HepG2 (cell line): ENCODE results near the gene DPF1. TPM values are rescaled to one million over a fixed set of nuclear protein-coding genes. Genes with fewer than 3 reads are reported as not detected.

Experiments
- ATAC-seq: fragments of 200-7000 bp; cut with Tn5 transposase; 3 replicates; pipeline ENCODE4 v1.9.1; 2020; ENCODE audit warnings: mild to moderate bottlenecking, moderate library complexity
- BruUV-seq: library from RNA; stranded (reverse); fragments of 400-500 nt; replicated peaks from 2 replicates; lab custom pipeline; 2021; lab: Mats Ljungman, UMichigan
- CTCF ChIA-PET: fragments of 300-600 bp; formaldehyde crosslinking; extraction: SDS; loops from one replicate; lab custom pipeline; 2021; ENCODE audit warnings: low total read pairs, inconsistent platforms, low intra/inter-chr PET ratio; lab: Yijun Ruan, JAX
- POLR2A ChIA-PET: fragments of 350-600 bp; sonication (Branson Sonifier 250); formaldehyde crosslinking; loops from one replicate; lab custom pipeline; 2020; ENCODE audit warnings: antibody characterized with exemption, inconsistent platforms; lab: Yijun Ruan, JAX
- DNase-seq: peaks from one replicate; pipeline ENCODE4 v3.0.0-alpha.2; 2015; ENCODE audit warnings: low spot score
- FAIRE-seq: peaks from 3 replicates; lab custom pipeline; 2011; peaks lifted over from hg19 to GRCh38; lab: Jason Lieb, UNC
- H2AFZ ChIP-seq: one replicate; pipeline ENCODE4 v1.6.1; 2011; ENCODE audit warnings: low read length, inconsistent platforms
- H3K27ac ChIP-seq: fragments of 300-600 bp; 3 replicates; pipeline ENCODE4 v1.8.0; 2011; ENCODE audit warnings: mixed run types, mild to moderate bottlenecking, mixed read lengths, low read length, inconsistent platforms; ENCODE audit not compliant: insufficient read depth; ENCODE audit errors: extremely low read length
- H3K27me3 ChIP-seq, 2 experiments: fragments of 200-600 bp in 1 of 2; 2 replicates in 1 of 2; 3 replicates in 1 of 2; pipeline versions ENCODE4 v1.6.0 to v1.8.0; 2011; ENCODE audit warnings: low read length in 2 of 2, mild to moderate bottlenecking in 2 of 2, moderate library complexity in 2 of 2, inconsistent platforms in 1 of 2; ENCODE audit not compliant: insufficient read depth in 2 of 2, control insufficient read depth in 1 of 2
- H3K36me3 ChIP-seq, 2 experiments: fragments of 200-600 bp in 1 of 2; replicated peaks in 1 of 2; 2 replicates in 1 of 2; 3 replicates in 1 of 2; pipeline versions ENCODE4 v1.5.1 to v1.8.0; 2011; ENCODE audit warnings: low read length in 2 of 2, inconsistent platforms in 1 of 2; ENCODE audit not compliant: insufficient read depth in 2 of 2, control insufficient read depth in 1 of 2
- H3K4me1 ChIP-seq: 2 replicates; pipeline ENCODE4 v1.5.1; 2012; ENCODE audit warnings: low read length, inconsistent platforms; ENCODE audit not compliant: insufficient read depth
- H3K4me2 ChIP-seq: 2 replicates; pipeline ENCODE4 v1.6.0; 2011; ENCODE audit warnings: low read depth, low read length, inconsistent platforms
- H3K4me3 ChIP-seq, 3 experiments: fragments of 200-600 bp in 1 of 3; sonication (generic), shearing (Covaris generic) in 1 of 3; replicated peaks in 1 of 3; 2 replicates each; pipeline ENCODE4 v1.5.1; 2011 to 2016; ENCODE audit warnings: low read length in 3 of 3, inconsistent platforms in 2 of 3, low read depth in 2 of 3, mild to moderate bottlenecking in 2 of 3, control low read depth in 1 of 3, mixed read lengths in 1 of 3; ENCODE audit not compliant: insufficient read depth in 1 of 3
- H3K79me2 ChIP-seq: one replicate; pipeline ENCODE4 v1.6.1; 2011; ENCODE audit warnings: low read length, inconsistent platforms; ENCODE audit not compliant: insufficient read depth
- H3K9ac ChIP-seq: 2 replicates; pipeline ENCODE4 v1.6.0; 2011; ENCODE audit warnings: mild to moderate bottlenecking, low read depth, low read length, inconsistent platforms; ENCODE audit not compliant: insufficient read depth
- H3K9me3 ChIP-seq: 2 replicates; pipeline ENCODE4 v1.5.1; 2012; ENCODE audit warnings: mild to moderate bottlenecking, low read length
- H4K20me1 ChIP-seq: 2 replicates; pipeline ENCODE4 v1.6.0; 2011; ENCODE audit warnings: inconsistent platforms, mild to moderate bottlenecking, low read length, moderate library complexity; ENCODE audit not compliant: insufficient read depth
- HNF4G ChIP-seq, 2 experiments: sonication (generic) in 1 of 2; formaldehyde crosslinking in 1 of 2; IDR thresholded peaks; 2 replicates each; pipeline versions ENCODE4 v1.4.0 to v1.6.1; 2011 to 2020; ENCODE audit warnings: borderline replicate concordance in 2 of 2, low read depth in 2 of 2, mild to moderate bottlenecking in 2 of 2, low read length in 1 of 2, missing genetic modification reagents in 1 of 2, moderate library complexity in 1 of 2
- KDM6A ChIP-seq: IDR thresholded peaks from 2 replicates; pipeline ENCODE4 v1.6.1; 2016; ENCODE audit warnings: low read depth
- KLF12 ChIP-seq: sonication (generic); formaldehyde crosslinking; IDR thresholded peaks from 2 replicates; pipeline ENCODE4 v1.4.0; 2020; ENCODE audit warnings: missing genetic modification reagents, borderline replicate concordance
- RBFOX2 ChIP-seq: fragments of 200-400 bp; formaldehyde crosslinking; IDR thresholded peaks from 2 replicates; pipeline ENCODE4 v1.6.1; 2017; ENCODE audit warnings: low read depth, mild to moderate bottlenecking, low read length
- ZEB1 ChIP-seq: IDR thresholded peaks from 2 replicates; pipeline ENCODE4 v1.6.1; 2012; ENCODE audit warnings: mild to moderate bottlenecking, low read depth, inconsistent platforms; ENCODE audit not compliant: insufficient replicate concordance
- ZNF44 ChIP-seq: sonication (generic); formaldehyde crosslinking; IDR thresholded peaks from 2 replicates; pipeline ENCODE4 v1.5.1; 2020; ENCODE audit warnings: mild to moderate bottlenecking, missing genetic modification reagents
- ZNF724P ChIP-seq: sonication (generic); formaldehyde crosslinking; IDR thresholded peaks from 2 replicates; pipeline ENCODE4 v1.8.0; 2022; ENCODE audit warnings: missing genetic modification reagents, borderline replicate concordance
- ZNF737 ChIP-seq: sonication (generic); formaldehyde crosslinking; IDR thresholded peaks from 2 replicates; pipeline ENCODE4 v1.5.0; 2020; ENCODE audit warnings: missing genetic modification reagents, mild to moderate bottlenecking, borderline replicate concordance
- ZNF781 ChIP-seq: sonication (generic); formaldehyde crosslinking; IDR thresholded peaks from 2 replicates; pipeline ENCODE4 v1.5.1; 2020; ENCODE audit warnings: borderline replicate concordance, mild to moderate bottlenecking, missing genetic modification reagents; ENCODE audit errors: not compliant biosample characterization
- ZNF816 ChIP-seq: sonication (generic); formaldehyde crosslinking; IDR thresholded peaks from 2 replicates; pipeline ENCODE4 v1.8.0; 2022; ENCODE audit warnings: missing genetic modification reagents, mild to moderate bottlenecking, borderline replicate concordance
- ZZZ3 ChIP-seq: sonication (generic); formaldehyde crosslinking; IDR thresholded peaks from 2 replicates; pipeline ENCODE4 v1.4.0; 2020; ENCODE audit warnings: missing genetic modification reagents, mild to moderate bottlenecking, borderline replicate concordance
- WGBS: methylation state at CpG from one replicate; pipeline ENCODE4 v1.1.6; 2017; ENCODE audit warnings: low lambda C conversion rate; 5-methylcytosine and 5-hydroxymethylcytosine counted together
- in situ Hi-C: cut with HindIII; loops from 2 replicates; pipeline ENCODE4 v1.10.0; 2017; ENCODE audit warnings: low pct_unique_long_range_greater_than_20kb; ENCODE audit not compliant: extremely low pct_ligation_motif_present
- intact Hi-C: fragments of 100-400 bp; cut with micrococcal nuclease; formaldehyde crosslinking; loops from one replicate; pipeline ENCODE4 v1.10.0; 2022; ENCODE audit not compliant: unreplicated experiment
- polyA plus RNA-seq, 8 experiments: library from polyadenylated mRNA; depleted of rRNA in 3 of 8; stranded (reverse) in 7 of 8; unstranded in 1 of 8; fragments of >200 nt; fragmentation: Illumina TruSeq in 4 of 8; extraction: Trizol in 4 of 8; gene quantifications; 2 replicates each; pipeline versions ENCODE4 v1.2.1 to v1.2.3, GENCODE V29; 2011 to 2016; ENCODE audit warnings: low read depth in 4 of 8, missing spikeins in 1 of 8, mixed read lengths in 1 of 8; ENCODE audit not compliant: insufficient read depth in 1 of 8
- total RNA-seq, 5 experiments: library from RNA; depleted of rRNA; stranded (reverse); fragments of >200 nt; fragmentation: Illumina TruSeq; extraction: Trizol; gene quantifications; 2 replicates each; pipeline ENCODE4 v1.2.3, GENCODE V29; 2016; ENCODE audit warnings: low read depth in 1 of 5
- TF ChIP-seq, protein P1 (sequence below): IDR thresholded peaks from 2 replicates; pipeline ENCODE4 v1.6.1; 2016; ENCODE audit warnings: missing biosample characterization, missing genetic modification reagents, low read depth
- TF ChIP-seq, protein P2 (sequence below): sonication (generic); formaldehyde crosslinking; IDR thresholded peaks from 2 replicates; pipeline ENCODE4 v1.5.0; 2020; ENCODE audit warnings: missing genetic modification reagents
- TF ChIP-seq, protein P3 (sequence below): sonication (generic); formaldehyde crosslinking; IDR thresholded peaks from 2 replicates; pipeline ENCODE4 v1.5.1; 2020; ENCODE audit warnings: mild to moderate bottlenecking, moderate library complexity, missing genetic modification reagents
- TF ChIP-seq, protein P4 (sequence below): sonication (generic); formaldehyde crosslinking; IDR thresholded peaks from 2 replicates; pipeline ENCODE4 v1.5.1; 2020; ENCODE audit warnings: missing genetic modification reagents, mild to moderate bottlenecking, borderline replicate concordance
- TF ChIP-seq, protein P5 (sequence below): sonication (generic); formaldehyde crosslinking; IDR thresholded peaks from 2 replicates; pipeline ENCODE4 v1.5.1; 2020; ENCODE audit warnings: missing genetic modification reagents, mild to moderate bottlenecking, borderline replicate concordance

DPF1 gene
- total and polyA plus RNA-seq, 2 of the 13 experiments (the other 11 are each of a cell fraction or from before 2014, with no cell fraction given) = 1.0 to 3.2 TPM

DNA sequence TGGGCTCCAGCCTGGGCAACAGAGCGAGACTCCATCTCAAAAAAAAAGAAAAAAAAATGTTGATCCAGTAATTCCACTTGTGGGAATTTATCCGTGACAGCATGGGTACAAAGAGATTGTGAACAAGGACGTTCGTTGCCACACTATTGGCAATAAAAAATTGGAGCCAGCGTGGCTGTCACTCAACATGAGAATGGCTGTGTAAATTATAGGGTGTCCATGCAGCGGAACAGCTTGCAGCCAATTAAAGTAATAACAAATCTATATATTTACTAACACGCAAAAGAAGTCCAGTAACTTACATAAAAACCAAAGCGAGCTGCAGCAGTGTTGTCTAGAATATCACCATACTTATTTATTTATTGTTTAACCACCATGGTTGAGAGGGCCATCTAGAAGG is 19.3 kb downstream of the DPF1 start:
- no TSS peak for BruUV-seq
- no peak for FAIRE-seq
- in situ Hi-C loops = no loop called here
- TF ChIP-seq ZZZ3 (CRISPR knock-in tag) (no peak), ZNF816 (CRISPR knock-in tag) (no peak), ZEB1 (no peak), HNF4G (IDR thresholded peaks at IDR 0.05; ENCODE audit: borderline replicate concordance, low read depth, low read length) (no peak), HNF4G (CRISPR knock-in tag; IDR thresholded peaks at IDR 0.05; ENCODE audit: borderline replicate concordance, low read depth) (no peak), KLF12 (CRISPR knock-in tag) (no peak), ZNF724P (no peak), ZNF781 (CRISPR knock-in tag) (no peak), ZNF44 (no peak), RBFOX2 (no peak), ZNF737 (CRISPR knock-in tag) (no peak), KDM6A (CRISPR knock-in tag) (no peak)
- TF ChIP-seq, protein P1, sequence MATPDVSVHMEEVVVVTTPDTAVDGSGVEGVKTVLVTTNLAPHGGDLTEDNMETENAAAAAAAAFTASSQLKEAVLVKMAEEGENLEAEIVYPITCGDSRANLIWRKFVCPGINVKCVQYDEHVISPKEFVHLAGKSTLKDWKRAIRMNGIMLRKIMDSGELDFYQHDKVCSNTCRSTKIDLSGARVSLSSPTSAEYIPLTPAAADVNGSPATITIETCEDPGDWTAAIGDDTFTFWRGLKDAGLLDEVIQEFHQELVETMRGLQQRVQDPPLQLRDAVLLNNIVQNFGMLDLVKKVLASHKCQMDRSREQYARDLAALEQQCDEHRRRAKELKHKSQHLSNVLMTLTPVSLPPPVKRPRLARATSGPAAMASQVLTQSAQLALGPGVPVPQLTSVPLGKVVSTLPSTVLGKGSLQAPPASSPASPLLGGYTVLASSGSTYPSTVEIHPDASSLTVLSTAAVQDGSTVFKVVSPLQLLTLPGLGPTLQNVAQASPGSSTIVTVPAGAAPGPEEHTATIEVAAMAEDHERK (CRISPR knock-in tag) = no peak
- TF ChIP-seq, protein P2, sequence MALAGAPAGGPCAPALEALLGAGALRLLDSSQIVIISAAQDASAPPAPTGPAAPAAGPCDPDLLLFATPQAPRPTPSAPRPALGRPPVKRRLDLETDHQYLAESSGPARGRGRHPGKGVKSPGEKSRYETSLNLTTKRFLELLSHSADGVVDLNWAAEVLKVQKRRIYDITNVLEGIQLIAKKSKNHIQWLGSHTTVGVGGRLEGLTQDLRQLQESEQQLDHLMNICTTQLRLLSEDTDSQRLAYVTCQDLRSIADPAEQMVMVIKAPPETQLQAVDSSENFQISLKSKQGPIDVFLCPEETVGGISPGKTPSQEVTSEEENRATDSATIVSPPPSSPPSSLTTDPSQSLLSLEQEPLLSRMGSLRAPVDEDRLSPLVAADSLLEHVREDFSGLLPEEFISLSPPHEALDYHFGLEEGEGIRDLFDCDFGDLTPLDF (CRISPR knock-in tag) = no peak
- TF ChIP-seq, protein P3, sequence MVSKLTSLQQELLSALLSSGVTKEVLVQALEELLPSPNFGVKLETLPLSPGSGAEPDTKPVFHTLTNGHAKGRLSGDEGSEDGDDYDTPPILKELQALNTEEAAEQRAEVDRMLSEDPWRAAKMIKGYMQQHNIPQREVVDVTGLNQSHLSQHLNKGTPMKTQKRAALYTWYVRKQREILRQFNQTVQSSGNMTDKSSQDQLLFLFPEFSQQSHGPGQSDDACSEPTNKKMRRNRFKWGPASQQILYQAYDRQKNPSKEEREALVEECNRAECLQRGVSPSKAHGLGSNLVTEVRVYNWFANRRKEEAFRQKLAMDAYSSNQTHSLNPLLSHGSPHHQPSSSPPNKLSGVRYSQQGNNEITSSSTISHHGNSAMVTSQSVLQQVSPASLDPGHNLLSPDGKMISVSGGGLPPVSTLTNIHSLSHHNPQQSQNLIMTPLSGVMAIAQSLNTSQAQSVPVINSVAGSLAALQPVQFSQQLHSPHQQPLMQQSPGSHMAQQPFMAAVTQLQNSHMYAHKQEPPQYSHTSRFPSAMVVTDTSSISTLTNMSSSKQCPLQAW = no peak
- TF ChIP-seq, protein P4, sequence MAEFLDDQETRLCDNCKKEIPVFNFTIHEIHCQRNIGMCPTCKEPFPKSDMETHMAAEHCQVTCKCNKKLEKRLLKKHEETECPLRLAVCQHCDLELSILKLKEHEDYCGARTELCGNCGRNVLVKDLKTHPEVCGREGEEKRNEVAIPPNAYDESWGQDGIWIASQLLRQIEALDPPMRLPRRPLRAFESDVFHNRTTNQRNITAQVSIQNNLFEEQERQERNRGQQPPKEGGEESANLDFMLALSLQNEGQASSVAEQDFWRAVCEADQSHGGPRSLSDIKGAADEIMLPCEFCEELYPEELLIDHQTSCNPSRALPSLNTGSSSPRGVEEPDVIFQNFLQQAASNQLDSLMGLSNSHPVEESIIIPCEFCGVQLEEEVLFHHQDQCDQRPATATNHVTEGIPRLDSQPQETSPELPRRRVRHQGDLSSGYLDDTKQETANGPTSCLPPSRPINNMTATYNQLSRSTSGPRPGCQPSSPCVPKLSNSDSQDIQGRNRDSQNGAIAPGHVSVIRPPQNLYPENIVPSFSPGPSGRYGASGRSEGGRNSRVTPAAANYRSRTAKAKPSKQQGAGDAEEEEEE (CRISPR knock-in tag) = no peak
- TF ChIP-seq, protein P5, sequence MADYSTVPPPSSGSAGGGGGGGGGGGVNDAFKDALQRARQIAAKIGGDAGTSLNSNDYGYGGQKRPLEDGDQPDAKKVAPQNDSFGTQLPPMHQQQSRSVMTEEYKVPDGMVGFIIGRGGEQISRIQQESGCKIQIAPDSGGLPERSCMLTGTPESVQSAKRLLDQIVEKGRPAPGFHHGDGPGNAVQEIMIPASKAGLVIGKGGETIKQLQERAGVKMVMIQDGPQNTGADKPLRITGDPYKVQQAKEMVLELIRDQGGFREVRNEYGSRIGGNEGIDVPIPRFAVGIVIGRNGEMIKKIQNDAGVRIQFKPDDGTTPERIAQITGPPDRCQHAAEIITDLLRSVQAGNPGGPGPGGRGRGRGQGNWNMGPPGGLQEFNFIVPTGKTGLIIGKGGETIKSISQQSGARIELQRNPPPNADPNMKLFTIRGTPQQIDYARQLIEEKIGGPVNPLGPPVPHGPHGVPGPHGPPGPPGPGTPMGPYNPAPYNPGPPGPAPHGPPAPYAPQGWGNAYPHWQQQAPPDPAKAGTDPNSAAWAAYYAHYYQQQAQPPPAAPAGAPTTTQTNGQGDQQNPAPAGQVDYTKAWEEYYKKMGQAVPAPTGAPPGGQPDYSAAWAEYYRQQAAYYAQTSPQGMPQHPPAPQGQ = no peak

More for the DNA sequence above, 19.3 kb downstream of the DPF1 start:
- Histone ChIP-seq H3K27ac (no peak overlapping the region), H4K20me1 (no peaks in the 10 kb centered on the region), H3K27me3 (no peaks in the 10 kb centered on the region), H3K4me1 (no peaks in the 10 kb centered on the region), H3K36me3 (no peaks in the 10 kb centered on the region; a peak in 2 of 5 replicates), H3K4me3 (no peak overlapping the region), H3K9me3 (no peaks in the 10 kb centered on the region), H3K79me2 (no peaks in the 10 kb centered on the region), H2AFZ (no peak overlapping the region), H3K4me2 (no peak overlapping the region), H3K9ac (no peak overlapping the region)
- DNase-seq = no peak
- WGBS = 98% methylated on average over 8 of the region's 8 CpGs
- ChIA-PET POLR2A (no interaction called here), CTCF (no interaction called here)
- intact Hi-C loops = no loop called here
- no peak for ATAC-seq
